Kidney glomerular epithelial cell (primary cell): ENCODE results near the gene CACNB2.
"Not testable (repeated sequence)": the region's sequence is repeated elsewhere in the genome, so short reads cannot be mapped to it uniquely, and the experiment has no call there.

ENCODE experiments used
- DNase-seq: peaks from one replicate; lab custom pipeline; 2025; lab: John Stamatoyannopoulos, UW

Gene CACNB2

GRCh38 chr10:18145652-18146051, 5.4 kb downstream of the CACNB2 start:
- no peak for DNase-seq

GRCh38 chr10:18149196-18149800, 9.1 kb downstream of the CACNB2 start:
- no peak for DNase-seq

GRCh38 chr10:18151356-18151890, 11.2 kb downstream of the CACNB2 start:
- no peak for DNase-seq

GRCh38 chr10:18153381-18153780, 13.2 kb downstream of the CACNB2 start:
- not testable (repeated sequence) for DNase-seq

GRCh38 chr10:18155321-18155720, 15.1 kb downstream of the CACNB2 start:
- no peak for DNase-seq

- DNase-seq: not testable (repeated sequence)
Observed at GRCh38 chr10:18156797-18157196, 16.6 kb downstream of the CACNB2 start.

GRCh38 chr10:18157881-18158280, 17.7 kb downstream of the CACNB2 start:
- peak; percentile 34 for DNase-seq

- DNase-seq: no peak
Observed at GRCh38 chr10:18158773-18159265, 18.6 kb downstream of the CACNB2 start.

GRCh38 chr10:18159557-18159956, 19.3 kb downstream of the CACNB2 start:
- DNase-seq: no peak

- no peak for DNase-seq
Observed at GRCh38 chr10:18162021-18162627, 21.9 kb downstream of the CACNB2 start.

- no peak for DNase-seq
Observed at GRCh38 chr10:18164093-18164492, 23.9 kb downstream of the CACNB2 start.

- no peak for DNase-seq
Observed at GRCh38 chr10:18164748-18165361, 24.6 kb downstream of the CACNB2 start.

- no peak for DNase-seq
Observed at GRCh38 chr10:18178854-18179483, 38.7 kb downstream of the CACNB2 start.

- DNase-seq: no peak
Observed at GRCh38 chr10:18179891-18180290, 39.7 kb downstream of the CACNB2 start.

GRCh38 chr10:18181382-18181781, 41.2 kb downstream of the CACNB2 start:
- not testable (repeated sequence) for DNase-seq

- no peak for DNase-seq
Observed at GRCh38 chr10:18185621-18186020, 45.4 kb downstream of the CACNB2 start.

GRCh38 chr10:18190840-18191239, 50.6 kb downstream of the CACNB2 start:
- DNase-seq: no peak

GRCh38 chr10:18194634-18195033, 54.4 kb downstream of the CACNB2 start:
- no peak for DNase-seq

- no peak for DNase-seq
Observed at GRCh38 chr10:18195060-18195799, 55.0 kb downstream of the CACNB2 start.

GRCh38 chr10:18196806-18197550, 56.8 kb downstream of the CACNB2 start:
- DNase-seq: no peak

- DNase-seq: no peak
Observed at GRCh38 chr10:18197706-18198105, 57.5 kb downstream of the CACNB2 start.
